Heart right ventricle (tissue), 16 donors: ENCODE measurements around the gene LIPH. TPM values are rescaled to one million over a fixed set of nuclear protein-coding genes. Genes with fewer than 3 reads are reported as not detected.
"Not testable (repeated sequence)": the region's sequence is repeated elsewhere in the genome, so short reads cannot be mapped to it uniquely, and the experiment has no call there.

Source experiments
- ATAC-seq, 8 donors: fragments of 200-7000 bp; cut with Tn5 transposase; one replicate each; pipeline ENCODE4 v1.9.1; 2020; ENCODE audit warnings: mild to moderate bottlenecking in 8 of 8, moderate library complexity in 8 of 8, moderate number of reproducible peaks in 1 of 8
- DNase-seq, 2 donors: peaks; one replicate each; pipeline ENCODE4 v3.0.0-alpha.2; 2020
- H3K27ac ChIP-seq, 10 donors: fragments of 200-600 bp; sonication (generic) in 2 of 10; one replicate each; pipeline versions ENCODE4 v1.5.0 to v1.8.0; 2020 to 2022; ENCODE audit warnings: mild to moderate bottlenecking in 3 of 10
- H3K27me3 ChIP-seq, 7 donors: fragments of 200-600 bp; one replicate each; pipeline ENCODE4 v1.8.0; 2021 to 2022; ENCODE audit warnings: mild to moderate bottlenecking in 2 of 7
- H3K36me3 ChIP-seq, 9 donors: fragments of 200-600 bp; sonication (generic) in 1 of 9; one replicate each; pipeline versions ENCODE4 v1.5.0 to v1.8.0; 2020 to 2022; ENCODE audit warnings: mild to moderate bottlenecking in 2 of 9
- H3K4me1 ChIP-seq, 9 donors: fragments of 200-600 bp; sonication (generic) in 1 of 9; one replicate each; pipeline versions ENCODE4 v1.5.0 to v1.8.0; 2020 to 2022; ENCODE audit warnings: mild to moderate bottlenecking in 4 of 9
- H3K4me3 ChIP-seq, 10 donors: fragments of 200-600 bp; sonication (generic) in 2 of 10; one replicate each; pipeline versions ENCODE4 v1.5.0 to v1.8.0; 2020 to 2022; ENCODE audit warnings: mild to moderate bottlenecking in 7 of 10, moderate library complexity in 2 of 10
- H3K9me3 ChIP-seq, 11 donors: fragments of 200-600 bp in 10 of 11; sonication (generic) in 2 of 11; one replicate each; pipeline versions ENCODE4 v1.5.0 to v1.8.0; 2013 to 2022; ENCODE audit warnings: mild to moderate bottlenecking in 2 of 11, control low read depth in 1 of 11, moderate library complexity in 1 of 11
- CTCF ChIP-seq, 9 donors: fragments of 200-600 bp; sonication (generic) in 2 of 9; IDR thresholded peaks; one replicate each; pipeline versions ENCODE4 v1.5.0 to v1.8.0; 2021 to 2022; ENCODE audit warnings: antibody characterized with exemption in 9 of 9, mild to moderate bottlenecking in 5 of 9, moderate library complexity in 1 of 9
- WGBS, 2 donors: extraction: QIAGEN DNeasy Blood & Tissue Kit; methylation state at CpG; one replicate each; pipeline ENCODE4 v1.1.7; 2013; ENCODE audit warnings: inconsistent platforms in 1 of 2; 5-methylcytosine and 5-hydroxymethylcytosine counted together
- intact Hi-C, 10 donors: fragments of 100-400 bp; cut with DNase I; formaldehyde crosslinking; loops; one replicate each; pipeline versions ENCODE4 v1.11.1 to v1.14.2; 2022
- polyA plus RNA-seq, 2 donors: library from polyadenylated mRNA; stranded (reverse); fragments of 200-250 nt; gene quantifications; one replicate each; pipeline ENCODE4 v1.2.3, GENCODE V29; 2013
- total RNA-seq, 10 donors: library from RNA; stranded (reverse); fragmentation: NEBNext Ultra II Directional in 3 of 10; extraction: Animal tissue kit (Norgen Biotek cat#: 25700) in 3 of 10; gene quantifications; one replicate each; pipeline versions ENCODE4 v1.2.1 to v1.2.4, GENCODE V29; 2021 to 2023
- donor health status: Arrhythmogenic right ventricular cardiomyopathy.
- donor health status: ischemic (EF 13 %, LVEDD 7.1; RV severe dilation, severe dysfunction).
- donor health status: healthy with polysubstance abuse.
- donor health status: DM: no; HTN: yes; CAD: no.
- donor health status: DM: no; HTN: no; CAD: no.
- donor health status: ischemic (EF 25% LVEDD 6.9; RV normal size, moderate dysfunction).
- donor health status: ischemic (EF 25% LVEDD 5.7; RV mildly dilated, moderate dysfunction).
- donor health status: healthy.
- donor health status: DM: yes; HTN: yes; CAD: no.
- donor health status: Ischemic cardiomyopathy.
- donor health status: ischemic (EF 35%, LVEDD 5.7; RV mildly dilated, moderate dysfunction).
- donor health status: nonischemic (EF 11% LVEDD 7.7; RV severe dilation, severe dysfunction).
- donor health status: DM: yes; HTN: yes; CAD: no.
- donor health status: PGD.
- donor health status: ischemic (EF 29% LVEDD 5.4; RV normal size, mild dysfunction).
- donor health status: nonischemic (EF 23%, LVEDD 6.1; RV moderate dilation, normal function).

LIPH gene
- total and polyA plus RNA-seq, 12 donors = 0.12 to 1.7 (median 0.42) TPM; not detected in 2

DNA sequence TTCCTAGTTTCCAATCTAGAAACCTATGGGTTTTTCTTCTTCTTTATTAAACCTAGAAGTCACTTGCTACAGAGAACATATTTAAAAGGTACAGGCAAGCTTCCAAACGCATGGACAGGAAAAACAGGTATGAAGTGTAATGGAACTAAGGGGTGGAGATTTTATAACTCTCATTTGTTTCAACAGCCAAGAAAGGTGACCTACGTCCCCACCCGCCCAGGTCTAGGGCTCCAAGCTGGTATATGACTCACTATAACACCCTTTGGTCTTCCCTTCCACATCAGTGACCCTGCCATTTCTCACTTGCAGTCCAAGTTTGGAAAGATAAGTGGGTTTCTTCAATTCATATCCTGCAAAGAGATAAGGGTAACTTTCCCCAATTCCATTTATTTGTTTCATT is 6.0 kb upstream of the LIPH start:
- peaks cover 0 to 11% (median 0%) of the 10 kb centered on the region in 9 donors for H3K4me1 ChIP-seq
- 79 to 88% methylated on average over 3 of the region's 3 CpGs for WGBS, 2 donors
- no peak for ATAC-seq
- TF ChIP-seq CTCF (IDR thresholded peaks at IDR 0.05) = no peak
- H3K27ac ChIP-seq = no peak overlapping the region
- H3K4me3 ChIP-seq = no peak overlapping the region
- no peaks in the 10 kb centered on the region for H3K9me3 ChIP-seq
- H3K36me3 ChIP-seq = no peaks in the 10 kb centered on the region
- H3K27me3 ChIP-seq = peaks cover 0 to 29% (median 12%) of the 10 kb centered on the region in 7 donors
- DNase-seq = no peak
- intact Hi-C loops = loop anchor here in 7 of 10 donors (5.0 to 10.0 kb wide), 5 partner anchors 54 to 204 kb away; partner anchors contain the start of genes TMEM41A (in 2 of the 7) and MAP3K13 (in 1 of the 7)

DNA sequence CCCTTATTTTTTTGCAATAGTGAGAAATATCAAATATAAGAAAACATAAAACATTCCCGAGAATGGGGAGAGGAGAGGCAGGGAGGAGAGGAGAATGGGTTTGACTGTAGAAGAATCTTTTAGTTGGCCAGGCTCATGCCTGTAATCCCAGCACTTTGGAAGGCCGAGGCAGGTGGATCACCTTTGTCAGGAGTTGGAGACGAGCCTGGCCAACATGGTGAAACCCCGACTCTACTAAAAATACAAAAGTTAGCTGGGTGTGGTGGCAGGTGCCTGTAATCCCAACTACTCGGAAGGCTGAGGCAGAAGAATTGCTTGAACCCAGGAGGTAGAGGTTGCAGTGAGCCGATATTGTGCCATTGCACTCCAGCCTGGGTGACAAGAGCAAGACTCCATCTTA is 4.3 kb upstream of the LIPH start:
- H3K4me1 ChIP-seq = peaks cover 0 to 11% (median 0%) of the 10 kb centered on the region in 9 donors
- H3K36me3 ChIP-seq, H3K27ac ChIP-seq, ATAC-seq, DNase-seq, H3K4me3 ChIP-seq, H3K9me3 ChIP-seq: not testable (repeated sequence)
- WGBS, 2 donors = 83 to 88% methylated on average over 6 of the region's 6 CpGs
- intact Hi-C loops = loop anchor here in 7 of 10 donors (5.0 to 10.0 kb wide), 5 partner anchors 52 to 202 kb away; partner anchors contain the start of genes TMEM41A (in 2 of the 7) and MAP3K13 (in 1 of the 7)
- peaks cover 0 to 26% (median 12%) of the 10 kb centered on the region in 7 donors for H3K27me3 ChIP-seq

DNA sequence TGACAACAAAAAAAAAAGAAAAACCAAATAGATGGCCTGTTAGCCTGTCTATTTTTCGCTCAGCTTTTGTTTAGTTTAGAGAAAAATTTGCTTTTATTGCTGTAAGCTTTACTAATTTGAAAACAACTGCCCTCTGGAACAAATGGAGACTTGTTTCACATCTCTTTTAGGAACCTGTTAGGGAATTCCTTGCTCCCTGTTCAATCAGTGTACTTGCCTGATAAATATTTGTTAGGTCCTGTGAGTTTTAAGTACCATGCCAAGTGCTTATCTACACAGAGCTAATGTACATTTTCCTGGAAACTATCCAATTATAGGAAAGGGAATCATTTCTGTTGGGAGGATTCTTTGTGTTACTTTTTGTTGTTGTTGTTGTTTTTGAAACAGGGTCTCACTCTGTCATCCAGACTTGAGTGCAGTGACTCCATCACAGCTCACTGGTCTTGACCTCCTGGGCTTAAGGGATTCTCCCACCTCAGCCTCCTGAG is 3.5 kb upstream of the LIPH start:
- intact Hi-C loops = loop anchor here in 7 of 10 donors (5.0 to 10.0 kb wide), 5 partner anchors 51 to 201 kb away; partner anchors contain the start of genes TMEM41A (in 2 of the 7) and MAP3K13 (in 1 of the 7)
- 77 to 87% methylated on average over 1 of the region's 1 CpG for WGBS, 2 donors

DNA sequence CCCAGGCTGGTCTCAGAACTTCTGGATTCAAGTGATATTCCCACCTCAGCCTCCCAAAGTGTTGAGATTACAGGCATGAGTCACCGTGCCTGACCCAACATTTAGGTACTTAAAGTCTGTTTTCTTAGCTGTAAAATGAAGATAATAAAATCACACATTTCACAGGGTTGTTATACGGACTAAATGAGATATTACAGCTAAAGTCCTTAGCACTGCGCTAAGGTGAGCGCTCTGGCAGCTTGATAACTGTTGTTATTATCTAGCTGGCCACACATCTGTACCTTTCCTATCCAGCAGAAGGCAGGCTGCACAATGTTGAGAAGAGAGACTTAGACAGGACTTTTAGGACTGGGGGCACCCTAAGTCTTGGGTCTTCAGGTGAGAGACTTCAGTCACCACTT is 2.7 kb upstream of the LIPH start:
- no peaks in the 10 kb centered on the region for H3K36me3 ChIP-seq
- 85 to 86% methylated on average over 4 of the region's 4 CpGs for WGBS, 2 donors
- H3K27me3 ChIP-seq = peaks cover 0 to 10% (median 5%) of the 10 kb centered on the region in 7 donors
- no peak for DNase-seq
- ATAC-seq = no peak
- intact Hi-C loops = loop anchor here in 7 of 10 donors (5.0 to 10.0 kb wide), 5 partner anchors 50 to 200 kb away; partner anchors contain the start of genes TMEM41A (in 2 of the 7) and MAP3K13 (in 1 of the 7)
- no peaks in the 10 kb centered on the region for H3K9me3 ChIP-seq
- no peak for TF ChIP-seq CTCF (IDR thresholded peaks at IDR 0.05)
- peaks cover 0 to 10% (median 0%) of the 10 kb centered on the region in 9 donors for H3K4me1 ChIP-seq
- no peak overlapping the region for H3K27ac ChIP-seq
- H3K4me3 ChIP-seq = no peak overlapping the region

More for the DNA sequence above, 3.5 kb upstream of the LIPH start:
- ATAC-seq (no peak), DNase-seq (no peak)
- peaks cover 0 to 10% (median 0%) of the 10 kb centered on the region in 9 donors for H3K4me1 ChIP-seq
- no peak overlapping the region for H3K4me3 ChIP-seq
- no peak overlapping the region for H3K27ac ChIP-seq
- H3K9me3 ChIP-seq = no peaks in the 10 kb centered on the region
- no peaks in the 10 kb centered on the region for H3K36me3 ChIP-seq
- peaks cover 0 to 18% (median 9%) of the 10 kb centered on the region in 7 donors for H3K27me3 ChIP-seq
- TF ChIP-seq CTCF (IDR thresholded peaks at IDR 0.05) = no peak
